ENCODE results near the gene DYSF. TPM values are rescaled to one million over a fixed set of nuclear protein-coding genes. Genes with fewer than 3 reads are reported as not detected.

The DYSF gene
- total RNA-seq, 1 experiment from 2014 or later: 2.2 TPM

DNA sequence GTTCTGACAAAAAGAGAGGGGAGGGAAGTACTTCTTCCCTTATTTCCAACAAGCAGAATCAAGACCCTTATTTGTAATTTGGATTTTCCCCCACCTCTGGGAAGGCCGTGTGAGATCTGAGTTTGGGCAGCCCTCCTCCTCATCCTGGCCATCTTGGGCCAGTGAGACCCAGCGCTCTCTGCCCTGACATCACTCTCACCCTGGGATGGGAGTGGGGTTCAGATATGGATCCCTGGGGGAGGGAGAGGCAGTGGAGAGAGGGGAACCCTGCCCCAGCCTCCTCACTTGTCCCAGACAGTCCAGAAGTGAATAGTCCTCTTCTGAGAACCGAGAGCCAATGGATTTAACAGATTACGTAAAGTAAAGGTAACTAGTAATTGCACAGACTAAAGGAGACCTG lies 64.5 kb downstream of the DYSF start:
- H3K4me1 Mint-ChIP-seq (ENCODE audit: low read depth, unreplicated experiment): no peaks in the 10 kb centered on the region

DNA sequence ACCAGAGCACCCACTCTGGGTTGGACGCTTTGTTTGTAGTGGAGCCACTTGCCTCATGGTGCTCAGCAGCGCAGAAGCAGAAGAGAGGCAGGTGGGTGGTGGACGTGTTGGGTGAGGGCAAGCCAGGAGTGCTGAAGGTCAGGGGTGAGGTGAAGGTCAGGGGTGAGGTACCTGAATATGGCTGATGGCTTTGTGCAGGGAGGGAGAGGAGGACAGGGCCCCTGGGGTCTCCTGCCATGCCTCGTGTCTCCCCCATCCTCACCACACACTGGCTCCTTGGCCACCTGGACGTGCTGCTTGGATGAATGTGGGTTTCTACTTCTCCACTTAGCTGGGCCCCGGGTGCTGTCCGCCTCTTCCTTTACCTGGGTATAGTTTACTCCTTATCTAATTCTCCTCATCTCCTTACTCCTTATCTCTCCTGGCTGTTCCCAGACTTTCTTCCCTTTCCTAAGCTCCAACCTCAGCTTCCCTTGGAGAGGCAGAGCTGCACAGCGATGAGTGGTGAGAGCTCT lies 68.1 kb downstream of the DYSF start:
- Histone ChIP-seq H3K9me3 (no peaks in the 10 kb centered on the region), H3K4me1 (no peaks in the 10 kb centered on the region), H3K27me3 (replicated peaks; ENCODE audit: control insufficient read depth, insufficient read depth, low read length) (no peaks in the 10 kb centered on the region), H3K4me3 (ENCODE audit: low read depth, low read length) (no peak overlapping the region), H3K36me3 (ENCODE audit: control insufficient read depth, insufficient read depth, low read length) (no peaks in the 10 kb centered on the region; the same call in 1 of the 2 replicates)
- Mint-ChIP-seq H3K27me3 (ENCODE audit: insufficient read depth, unreplicated experiment) (peaks cover 10% of the 10 kb centered on the region), H3K9me3 (ENCODE audit: unreplicated experiment) (no peaks in the 10 kb centered on the region), H3K4me1 (ENCODE audit: low read depth, unreplicated experiment) (no peaks in the 10 kb centered on the region), H3K27ac (ENCODE audit: unreplicated experiment) (no peak overlapping the region), H3K36me3 (ENCODE audit: insufficient read depth, unreplicated experiment) (no peaks in the 10 kb centered on the region), H3K4me3 (ENCODE audit: unreplicated experiment) (no peak overlapping the region)
- BruUV-seq (replicated peaks): no TSS peak
- no peak for DNase-seq
- CTCF ChIA-PET: no interaction called here
- TF ChIP-seq, protein P1, sequence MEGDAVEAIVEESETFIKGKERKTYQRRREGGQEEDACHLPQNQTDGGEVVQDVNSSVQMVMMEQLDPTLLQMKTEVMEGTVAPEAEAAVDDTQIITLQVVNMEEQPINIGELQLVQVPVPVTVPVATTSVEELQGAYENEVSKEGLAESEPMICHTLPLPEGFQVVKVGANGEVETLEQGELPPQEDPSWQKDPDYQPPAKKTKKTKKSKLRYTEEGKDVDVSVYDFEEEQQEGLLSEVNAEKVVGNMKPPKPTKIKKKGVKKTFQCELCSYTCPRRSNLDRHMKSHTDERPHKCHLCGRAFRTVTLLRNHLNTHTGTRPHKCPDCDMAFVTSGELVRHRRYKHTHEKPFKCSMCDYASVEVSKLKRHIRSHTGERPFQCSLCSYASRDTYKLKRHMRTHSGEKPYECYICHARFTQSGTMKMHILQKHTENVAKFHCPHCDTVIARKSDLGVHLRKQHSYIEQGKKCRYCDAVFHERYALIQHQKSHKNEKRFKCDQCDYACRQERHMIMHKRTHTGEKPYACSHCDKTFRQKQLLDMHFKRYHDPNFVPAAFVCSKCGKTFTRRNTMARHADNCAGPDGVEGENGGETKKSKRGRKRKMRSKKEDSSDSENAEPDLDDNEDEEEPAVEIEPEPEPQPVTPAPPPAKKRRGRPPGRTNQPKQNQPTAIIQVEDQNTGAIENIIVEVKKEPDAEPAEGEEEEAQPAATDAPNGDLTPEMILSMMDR (IDR thresholded peaks at IDR 0.05; ENCODE audit: insufficient read depth in 1 of 2, low read depth in 1 of 2, low read length in 1 of 2, severe bottlenecking in 1 of 2, unreplicated experiment in 1 of 2): no peak
- intact Hi-C loops (cut with micrococcal nuclease; ENCODE audit: unreplicated experiment): no loop called here
- POLR2A ChIA-PET: no interaction called here

More for the DNA sequence above, 64.5 kb downstream of the DYSF start:
- no peaks in the 10 kb centered on the region; the same call in 1 of the 2 replicates for H3K36me3 ChIP-seq (ENCODE audit: control insufficient read depth, insufficient read depth, low read length)
- H3K27ac Mint-ChIP-seq (ENCODE audit: unreplicated experiment): no peak overlapping the region
- no peak overlapping the region for H3K4me3 ChIP-seq (ENCODE audit: low read depth, low read length)
- H3K4me1 ChIP-seq: no peaks in the 10 kb centered on the region
- intact Hi-C loops (cut with micrococcal nuclease; ENCODE audit: unreplicated experiment): no loop called here
- ChIA-PET POLR2A (no interaction called here), CTCF (no interaction called here)
- no TSS peak for BruUV-seq (replicated peaks)
- no peak for DNase-seq
- H3K4me3 Mint-ChIP-seq (ENCODE audit: unreplicated experiment): no peak overlapping the region
- H3K9me3 ChIP-seq: no peaks in the 10 kb centered on the region
- no peaks in the 10 kb centered on the region for H3K9me3 Mint-ChIP-seq (ENCODE audit: unreplicated experiment)
- no peaks in the 10 kb centered on the region for H3K36me3 Mint-ChIP-seq (ENCODE audit: insufficient read depth, unreplicated experiment)
- TF ChIP-seq, protein P1 (IDR thresholded peaks at IDR 0.05; ENCODE audit: insufficient read depth in 1 of 2, low read depth in 1 of 2, low read length in 1 of 2, severe bottlenecking in 1 of 2, unreplicated experiment in 1 of 2): no peak
- peaks cover 19% of the 10 kb centered on the region for H3K27me3 Mint-ChIP-seq (ENCODE audit: insufficient read depth, unreplicated experiment)
- H3K27me3 ChIP-seq (replicated peaks; ENCODE audit: control insufficient read depth, insufficient read depth, low read length): no peaks in the 10 kb centered on the region; the same call in 1 of the 2 replicates

DNA sequence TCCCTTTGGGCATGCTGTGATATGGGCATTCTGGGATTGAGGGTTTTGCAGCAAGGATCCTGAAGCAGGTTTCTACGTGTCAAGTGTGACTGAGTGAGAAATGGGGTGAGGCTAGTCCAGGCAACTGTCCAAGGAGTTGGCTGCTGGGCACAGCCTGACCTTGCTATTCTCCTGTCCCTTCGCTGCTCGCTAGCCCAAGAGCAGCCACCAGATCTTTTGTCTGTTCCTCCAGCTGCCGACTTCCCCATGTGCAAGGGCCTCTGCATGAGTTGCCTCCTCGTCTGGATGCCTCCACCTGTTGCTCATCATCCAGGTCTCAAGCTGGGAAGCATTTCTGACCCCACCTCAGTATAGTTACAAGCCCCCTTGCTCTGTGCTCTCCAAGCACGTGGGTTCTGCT lies 71.1 kb downstream of the DYSF start:
- H3K9me3 Mint-ChIP-seq (ENCODE audit: unreplicated experiment): no peaks in the 10 kb centered on the region
- no peak for DNase-seq
- peaks cover 18% of the 10 kb centered on the region for H3K27me3 Mint-ChIP-seq (ENCODE audit: insufficient read depth, unreplicated experiment)
- H3K4me3 Mint-ChIP-seq (ENCODE audit: unreplicated experiment): no peak overlapping the region
- no peaks in the 10 kb centered on the region for H3K36me3 Mint-ChIP-seq (ENCODE audit: insufficient read depth, unreplicated experiment)
- CTCF ChIA-PET: no interaction called here
- Histone ChIP-seq H3K36me3 (ENCODE audit: control insufficient read depth, insufficient read depth, low read length) (no peaks in the 10 kb centered on the region; the same call in 1 of the 2 replicates), H3K9me3 (no peaks in the 10 kb centered on the region), H3K4me3 (ENCODE audit: low read depth, low read length) (no peak overlapping the region), H3K4me1 (no peaks in the 10 kb centered on the region), H3K27me3 (replicated peaks; ENCODE audit: control insufficient read depth, insufficient read depth, low read length) (no peaks in the 10 kb centered on the region)
- POLR2A ChIA-PET: no interaction called here
- TF ChIP-seq, protein P1 (IDR thresholded peaks at IDR 0.05; ENCODE audit: insufficient read depth in 1 of 2, low read depth in 1 of 2, low read length in 1 of 2, severe bottlenecking in 1 of 2, unreplicated experiment in 1 of 2): no peak
- H3K27ac Mint-ChIP-seq (ENCODE audit: unreplicated experiment): no peak overlapping the region
- intact Hi-C loops (cut with micrococcal nuclease; ENCODE audit: unreplicated experiment): no loop called here
- no peaks in the 10 kb centered on the region for H3K4me1 Mint-ChIP-seq (ENCODE audit: low read depth, unreplicated experiment)
- no TSS peak for BruUV-seq (replicated peaks)

Measured in Caco-2 (cell line).